GM19324 (cell line): ENCODE data around the gene LRFN3.
"Not testable (repeated sequence)": the region's sequence is repeated elsewhere in the genome, so short reads cannot be mapped to it uniquely, and the experiment has no call there.

Experiments
- ATAC-seq: cut with Tn5 transposase; IDR thresholded peaks from one replicate; pipeline ENCODE4 v1.9.1; 2021; ENCODE audit warnings: mild to moderate bottlenecking, moderate library complexity; ENCODE audit not compliant: unreplicated experiment, low FRiP score

The LRFN3 gene

GRCh38 chr19:35973487-35973886 is 37.3 kb downstream of the LRFN3 start:
- no peak for ATAC-seq

- no peak for ATAC-seq
These were observed 39.5 kb downstream of the LRFN3 start for GRCh38 chr19:35975608-35976214.

- ATAC-seq: no peak
These were observed 41.5 kb downstream of the LRFN3 start for GRCh38 chr19:35977446-35978222.

DNA sequence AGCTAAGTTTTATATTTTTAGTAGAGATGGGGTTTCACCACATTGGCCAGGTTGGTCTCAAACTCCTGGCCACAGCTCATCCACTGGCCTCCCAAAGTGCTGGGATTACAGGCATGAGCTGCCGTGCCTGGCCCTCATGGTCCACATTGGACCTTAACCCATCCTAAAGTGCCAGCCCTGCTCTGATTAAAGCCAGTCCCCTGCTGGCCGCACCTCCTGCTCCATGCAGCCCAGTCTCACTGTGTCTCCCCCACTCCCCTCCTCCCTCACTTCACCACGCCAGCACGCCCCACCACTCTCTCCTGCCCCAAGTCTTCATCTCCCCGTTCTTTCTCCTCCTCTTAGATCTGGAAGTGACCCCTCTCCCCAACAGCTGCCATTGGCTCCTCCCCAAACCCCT is 42.1 kb downstream of the LRFN3 start:
- ATAC-seq: no peak

DNA sequence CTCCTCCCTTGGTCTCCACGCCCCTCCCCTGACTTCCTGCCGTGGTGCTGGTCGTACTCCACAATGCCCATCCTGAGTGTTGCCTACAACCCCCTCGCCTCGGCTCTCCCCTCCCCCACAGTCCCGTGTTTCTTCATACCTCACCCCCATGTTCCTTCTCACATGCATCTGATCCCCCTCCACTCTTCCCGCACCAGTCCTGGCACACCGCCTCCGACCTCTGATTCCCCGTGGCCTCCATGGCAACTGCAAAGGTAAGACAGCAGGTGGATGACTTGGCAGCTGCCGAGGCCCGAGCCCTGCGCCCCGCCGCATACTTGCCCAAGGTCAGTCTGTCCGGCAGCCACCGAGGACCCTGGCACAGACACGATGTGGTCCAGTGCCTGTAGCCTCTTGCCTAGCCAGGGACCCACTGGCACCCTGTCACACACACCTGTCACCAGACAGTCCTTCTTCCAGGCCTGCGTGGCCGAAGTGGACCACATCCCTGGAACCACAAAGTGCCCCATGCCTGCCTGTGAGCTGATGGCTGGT is 42.7 kb downstream of the LRFN3 start:
- no peak for ATAC-seq

DNA sequence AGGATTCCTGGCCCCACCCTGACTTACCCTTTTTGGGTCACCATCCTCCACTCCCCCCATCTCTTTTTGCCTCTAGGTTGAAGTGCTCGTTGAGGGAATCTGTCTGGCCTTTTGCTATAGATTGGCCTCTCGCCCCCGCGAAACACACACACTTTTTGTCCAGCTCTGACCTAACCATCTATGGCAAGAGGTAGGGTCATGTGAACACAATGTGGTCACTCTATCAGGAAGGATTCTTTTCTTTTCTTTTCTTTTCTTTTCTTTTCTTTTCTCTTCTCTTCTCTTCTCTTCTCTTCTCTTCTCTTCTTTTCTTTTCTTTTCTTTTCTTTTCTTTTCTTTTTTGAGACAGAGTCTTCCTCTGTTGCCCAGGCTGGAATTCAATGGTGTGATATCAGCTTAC is 44.8 kb downstream of the LRFN3 start:
- ATAC-seq: not testable (repeated sequence)

DNA sequence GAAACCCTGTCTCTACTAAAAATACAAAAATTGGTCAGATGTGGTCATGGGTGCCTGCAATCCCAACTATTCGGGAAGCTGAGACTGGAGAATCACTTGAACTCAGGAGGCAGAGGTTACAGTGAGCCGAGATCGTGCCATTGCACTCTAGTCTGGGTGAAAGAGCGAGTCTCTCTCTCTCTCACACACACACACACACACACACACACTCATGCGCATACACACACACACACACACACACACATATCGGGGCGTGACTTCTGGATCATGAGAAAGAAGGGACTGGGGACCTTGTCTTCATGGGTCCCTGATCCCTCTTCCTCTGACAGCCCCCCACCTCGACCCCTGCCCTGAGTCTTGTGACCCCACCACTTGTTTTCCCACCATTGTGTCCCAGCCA is 47.0 kb downstream of the LRFN3 start:
- ATAC-seq: no peak

GRCh38 chr19:35986111-35986510 is 49.9 kb downstream of the LRFN3 start:
- ATAC-seq: no peak

DNA sequence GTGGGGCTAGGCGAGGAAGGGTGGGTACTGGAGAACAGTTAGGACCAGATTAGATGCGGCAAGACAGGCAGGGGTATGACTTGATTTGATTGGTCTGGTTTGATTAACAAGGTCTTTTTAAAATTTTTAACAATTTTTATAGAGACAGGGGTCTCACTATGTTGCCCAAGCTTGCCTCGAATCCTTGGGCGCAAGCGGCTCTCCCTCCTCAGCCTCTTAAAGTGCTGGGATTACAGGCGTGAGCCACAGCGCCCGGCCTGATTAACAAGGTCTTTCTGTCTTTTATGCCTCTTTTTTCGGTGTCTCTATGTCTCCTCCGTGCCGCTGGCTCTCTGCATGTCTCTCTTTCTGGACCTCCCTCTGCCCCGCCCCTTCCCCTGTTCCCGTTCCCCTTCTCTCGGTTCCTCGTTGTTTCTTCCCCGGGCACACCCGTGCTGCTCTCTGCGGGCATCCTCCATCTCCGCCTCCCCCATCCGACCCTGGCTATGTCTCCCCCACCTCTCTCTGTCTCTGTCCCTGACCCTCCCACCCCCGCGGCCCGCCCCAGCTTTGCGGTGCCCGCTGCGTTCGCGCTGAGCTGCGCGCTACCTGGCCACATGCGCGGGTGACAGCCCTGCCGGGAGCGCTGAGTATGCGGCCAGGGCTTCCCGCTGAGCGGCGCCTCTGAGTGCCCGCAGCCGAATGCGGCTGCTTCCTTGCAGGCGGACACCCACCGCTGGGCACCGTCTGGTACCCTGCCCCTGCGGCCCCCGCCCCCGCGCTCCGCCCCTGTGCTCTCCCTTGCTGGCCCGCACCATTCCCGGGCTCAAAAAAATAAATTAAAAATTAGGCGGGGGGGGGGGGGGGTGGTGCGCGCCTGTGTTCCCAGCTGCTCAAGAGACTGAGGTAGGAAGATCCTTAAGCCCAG is 50.7 kb downstream of the LRFN3 start:
- ATAC-seq: no peak

DNA sequence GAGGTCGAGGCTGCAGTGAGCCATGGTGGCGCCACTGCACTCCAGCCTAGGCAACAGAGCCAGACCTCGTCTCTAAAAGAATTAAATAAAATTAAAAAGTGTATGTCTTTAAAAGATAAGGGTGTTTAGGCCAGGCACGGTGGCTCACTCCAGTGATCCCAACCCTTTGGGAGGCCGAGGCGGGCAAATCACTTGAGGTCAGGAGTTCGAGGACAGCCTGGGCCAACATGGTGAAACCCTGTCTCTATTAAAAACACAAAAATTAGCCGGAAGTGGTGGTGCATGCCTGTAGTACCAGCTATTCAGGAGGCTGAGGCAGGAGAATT is 51.4 kb downstream of the LRFN3 start:
- ATAC-seq: no peak

GRCh38 chr19:35988824-35989223 is 52.6 kb downstream of the LRFN3 start:
- ATAC-seq: no peak

DNA sequence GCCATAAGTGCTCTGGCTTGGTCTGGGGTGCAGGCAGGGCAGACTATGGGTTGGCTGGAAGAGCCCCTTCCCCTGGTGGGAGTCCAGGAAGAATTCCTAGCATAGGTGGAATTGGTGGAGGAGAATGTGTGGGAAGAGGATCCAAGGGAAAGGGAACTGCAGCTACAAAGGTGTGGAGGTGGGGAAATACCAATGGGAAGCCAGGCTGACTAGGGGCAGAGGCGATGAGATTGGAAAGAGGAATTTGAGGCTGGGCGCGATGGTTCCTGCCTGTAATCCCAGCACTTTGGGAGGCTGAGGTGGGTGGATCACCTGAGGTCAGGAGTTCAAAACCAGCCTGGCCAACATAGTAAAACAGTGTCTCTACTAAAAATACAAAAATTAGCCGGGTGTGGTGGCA is 54.0 kb downstream of the LRFN3 start:
- ATAC-seq: no peak

DNA sequence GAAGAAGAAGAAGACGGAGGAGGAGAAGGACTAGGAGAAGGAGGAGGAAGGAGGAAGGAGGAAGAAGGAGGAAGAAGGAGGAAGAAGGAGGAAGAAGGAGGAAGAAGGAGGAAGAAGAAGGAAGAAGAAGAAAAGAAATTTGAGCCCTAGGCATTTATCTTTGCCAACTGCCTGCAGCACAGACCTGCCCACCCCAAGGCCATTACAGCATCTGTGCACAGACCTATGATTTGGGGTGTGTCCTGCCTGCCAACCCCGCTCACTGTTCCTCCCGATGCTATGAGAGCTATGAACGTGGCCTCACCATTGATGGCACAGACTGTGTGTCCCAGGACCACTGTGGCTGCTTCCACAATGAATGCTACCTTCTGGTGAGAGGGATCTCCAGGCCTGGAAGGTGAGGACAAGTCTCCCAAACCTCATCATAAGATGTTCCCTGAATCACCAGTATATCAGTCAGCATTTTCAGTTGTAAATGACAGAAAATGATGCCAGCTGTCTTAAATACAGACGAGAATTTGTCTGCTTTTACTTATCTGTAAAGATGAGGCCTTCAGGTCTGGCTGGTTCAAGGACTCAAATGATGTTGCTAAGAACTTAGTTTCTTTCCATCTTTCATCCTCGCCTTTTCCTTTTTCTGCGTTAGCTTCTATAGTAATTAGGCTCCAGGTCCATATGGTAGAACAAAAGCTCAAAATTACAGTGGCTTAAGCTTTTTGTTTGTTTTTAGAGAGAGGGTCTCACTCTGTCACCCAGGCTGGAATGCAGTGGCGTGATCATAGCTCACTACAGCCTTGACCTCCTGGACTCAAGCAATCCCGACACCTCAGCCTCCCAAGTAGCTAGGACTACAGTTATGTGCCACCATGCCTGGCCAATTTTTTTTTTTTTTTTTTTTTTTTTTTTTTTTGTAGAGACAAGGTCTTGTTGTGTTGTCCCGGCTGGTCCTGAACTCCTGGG is 54.9 kb downstream of the LRFN3 start:
- ATAC-seq: no peak

DNA sequence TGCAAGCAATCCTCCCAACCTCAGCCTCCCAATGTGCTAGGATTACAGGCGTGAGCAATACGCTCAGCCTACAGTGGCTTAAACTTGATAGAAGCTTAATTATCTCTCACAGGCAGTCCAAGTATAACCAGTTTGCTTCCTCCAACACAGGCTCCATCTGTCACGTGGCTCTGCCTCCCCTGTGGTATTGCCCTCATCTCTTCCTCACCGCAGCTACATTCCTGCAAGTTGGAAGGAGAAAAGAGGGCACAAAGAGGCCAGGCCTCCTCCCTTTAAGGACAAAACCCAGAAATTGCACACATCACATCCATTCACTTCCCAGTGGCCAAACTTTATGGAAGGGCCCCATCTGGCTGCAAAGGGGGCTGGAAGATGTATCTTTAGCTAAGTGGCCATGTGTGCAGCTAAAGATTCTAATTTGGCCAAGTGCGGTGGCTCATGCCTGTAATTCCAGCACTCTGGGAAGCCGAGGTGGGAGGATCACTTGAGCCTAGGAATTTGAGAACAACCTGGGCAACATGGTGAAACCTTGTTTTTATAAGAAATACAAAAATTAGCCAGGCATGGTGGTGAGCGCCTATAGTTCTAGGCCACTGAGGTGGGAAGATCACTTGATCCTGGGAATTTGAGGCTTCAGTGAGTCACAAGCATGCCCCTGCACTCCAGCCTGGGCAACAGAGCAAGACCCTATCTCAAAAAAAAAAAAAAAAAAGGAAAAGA is 55.7 kb downstream of the LRFN3 start:
- ATAC-seq: no peak

DNA sequence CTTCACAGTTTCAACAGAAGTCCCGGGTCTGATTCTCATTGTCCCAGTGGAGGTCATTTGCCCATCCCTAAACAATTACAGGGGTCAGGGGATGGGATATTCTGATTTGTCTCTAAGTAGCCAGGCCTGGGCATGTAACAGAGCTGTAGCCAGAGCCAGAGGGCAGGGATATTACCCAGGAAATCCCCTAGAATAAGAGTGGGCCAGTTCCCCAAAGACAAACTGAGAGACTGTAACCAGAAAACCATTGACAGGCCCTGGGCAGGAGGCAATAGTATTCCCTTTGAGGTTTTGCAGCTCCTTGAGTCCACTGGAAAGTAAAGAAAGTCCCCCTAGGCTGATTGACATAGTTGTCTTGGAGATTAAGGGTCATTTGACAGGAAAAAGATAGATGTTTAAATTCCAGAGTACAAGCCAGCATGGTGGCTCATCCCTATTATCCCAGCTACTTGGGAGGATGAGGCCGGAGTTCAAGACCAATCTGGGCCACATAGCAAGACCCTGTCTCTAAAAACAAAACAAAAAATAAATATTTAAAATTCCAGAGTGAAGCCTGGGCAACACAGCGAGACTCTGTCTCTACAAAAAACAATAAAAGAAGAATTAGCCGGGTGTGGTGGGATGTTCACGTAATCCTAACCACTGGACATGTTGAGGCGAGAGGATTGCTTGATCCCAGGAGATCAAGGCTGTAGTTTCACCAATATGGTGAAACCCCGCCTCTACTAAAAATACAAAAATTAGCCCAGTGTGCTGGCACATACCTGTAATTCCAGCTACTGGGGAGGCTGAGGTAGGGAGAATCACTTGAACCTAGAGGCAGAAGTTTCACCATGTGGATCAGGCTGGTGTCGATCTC is 57.0 kb downstream of the LRFN3 start:
- ATAC-seq: no peak

- no peak for ATAC-seq
These were observed 57.9 kb downstream of the LRFN3 start for GRCh38 chr19:35993923-35994598.
